ENCODE results near the gene CARNS1. TPM values are rescaled to one million over a fixed set of nuclear protein-coding genes. Genes with fewer than 3 reads are reported as not detected.

CARNS1 gene
- total and polyA plus RNA-seq, 3 donors from 2014 or later: 0.74 to 1.6 (median 1.3) TPM

GRCh38 chr11:67391304-67392182 is 23.9 kb upstream of the CARNS1 start, which contains the start of gene RAD9A:
Gene RAD9A (plus strand): TSS chr11:67391986. CDS start chr11:67392045, 59 bp downstream.
- intact Hi-C loops (cut with DNase I; ENCODE audit: low total_unique reads): no loop called here
- Histone ChIP-seq H3K27me3 (no peaks in the 10 kb centered on the region), H3K36me3 (ENCODE audit: low read depth, missing control alignments) (no peaks in the 10 kb centered on the region), H3K4me3 (peak within 1 kb of the TSS; percentile 69 to 89), H3K27ac (peak within 1 kb of the TSS; percentile 46 to 59), H3K9me3 (no peaks in the 10 kb centered on the region), H3K4me1 (peaks cover 16% of the 10 kb centered on the region)
- TF ChIP-seq POLR2A (IDR thresholded peaks at IDR 0.05) (no peak), CTCF (IDR thresholded peaks at IDR 0.05) (peak in 2 of 3 experiments; percentile 14 to 16)
- DNase-seq: peak; percentile 97
- WGBS, 2 donors: 0% methylated on average over 8 to 65 of the region's 75 CpGs

GRCh38 chr11:67392183-67392715 is 23.2 kb upstream of the CARNS1 start:
- intact Hi-C loops (cut with DNase I; ENCODE audit: low total_unique reads): no loop called here
- H3K9me3 ChIP-seq: no peaks in the 10 kb centered on the region
- peak overlapping the region; percentile 69 to 89 for H3K4me3 ChIP-seq
- no peak for TF ChIP-seq CTCF (IDR thresholded peaks at IDR 0.05)
- no peak for TF ChIP-seq POLR2A (IDR thresholded peaks at IDR 0.05)
- 5 to 15% methylated on average over 13 to 31 of the region's 31 CpGs for WGBS, 2 donors
- H3K36me3 ChIP-seq (ENCODE audit: low read depth, missing control alignments): no peaks in the 10 kb centered on the region
- no peak for DNase-seq
- H3K27ac ChIP-seq: peak overlapping the region; percentile 46 to 59
- no peaks in the 10 kb centered on the region for H3K27me3 ChIP-seq
- H3K4me1 ChIP-seq: peaks cover 16% of the 10 kb centered on the region

- Histone ChIP-seq H3K36me3 (ENCODE audit: low read depth, missing control alignments) (no peaks in the 10 kb centered on the region), H3K4me1 (peaks cover 16% of the 10 kb centered on the region), H3K9me3 (no peaks in the 10 kb centered on the region), H3K27me3 (no peaks in the 10 kb centered on the region), H3K27ac (no peak overlapping the region), H3K4me3 (no peak overlapping the region)
- TF ChIP-seq CTCF (IDR thresholded peaks at IDR 0.05) (no peak), POLR2A (IDR thresholded peaks at IDR 0.05) (no peak)
- WGBS, 2 donors: 91 to 95% methylated on average over 8 to 18 of the region's 18 CpGs
- intact Hi-C loops (cut with DNase I; ENCODE audit: low total_unique reads): no loop called here
- DNase-seq: no peak
Measured at GRCh38 chr11:67393437-67393836, 22.0 kb upstream of the CARNS1 start.

- Histone ChIP-seq H3K4me3 (no peak overlapping the region), H3K27me3 (no peaks in the 10 kb centered on the region), H3K9me3 (no peaks in the 10 kb centered on the region), H3K36me3 (ENCODE audit: low read depth, missing control alignments) (no peaks in the 10 kb centered on the region), H3K4me1 (peaks cover 16% of the 10 kb centered on the region), H3K27ac (no peak overlapping the region)
- TF ChIP-seq POLR2A (IDR thresholded peaks at IDR 0.05): no peak
- no peak for TF ChIP-seq CTCF (IDR thresholded peaks at IDR 0.05)
- DNase-seq: no peak
- 52% methylated on average over 5 of the region's 5 CpGs for WGBS, 2 donors
- intact Hi-C loops (cut with DNase I; ENCODE audit: low total_unique reads): no loop called here
Measured at GRCh38 chr11:67393990-67394389, 21.5 kb upstream of the CARNS1 start.

Measured in testis (tissue), 3 donors.